Measurements from ENCODE around the gene STAT5B.

STAT5B gene

DNA sequence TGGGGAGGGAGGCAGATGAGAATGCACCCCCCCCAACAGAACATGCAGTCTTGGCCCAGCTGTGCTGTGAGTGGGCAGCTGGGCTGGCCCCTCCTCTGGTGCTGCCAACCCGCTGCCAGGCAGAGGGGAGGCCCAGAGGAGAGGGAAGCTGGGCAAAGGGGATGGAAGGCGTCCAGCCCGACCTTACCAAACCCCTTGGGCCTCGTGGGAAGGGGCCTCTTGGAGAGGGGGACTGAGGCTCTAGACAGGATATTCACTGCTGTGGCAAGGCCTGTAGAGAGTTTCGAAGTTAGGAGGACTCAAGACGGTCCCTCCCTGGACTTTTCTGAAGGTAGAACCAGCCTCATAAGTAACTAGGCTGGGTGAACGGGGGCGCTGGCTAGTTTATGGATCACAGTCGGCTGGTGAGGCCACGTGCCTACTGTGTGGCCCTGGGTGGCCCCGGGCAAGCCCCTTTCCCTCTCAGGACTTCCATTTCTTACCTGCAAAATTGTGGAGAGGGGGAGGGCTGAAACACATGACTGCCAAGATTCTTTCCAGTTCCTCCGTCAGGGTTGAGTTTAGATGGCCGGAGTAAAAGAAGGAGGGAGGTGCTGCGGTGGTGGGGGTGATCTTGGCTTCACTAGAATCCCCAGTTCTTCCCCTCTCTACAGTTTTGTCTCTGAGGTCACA, 11.2 kb upstream of the STAT5B start:
- peak overlapping the region; percentile 49 to 68 (median 56) for H3K4me3 ChIP-seq
- peak overlapping the region; percentile 39 to 98 (median 90) for H3K27ac ChIP-seq

DNA sequence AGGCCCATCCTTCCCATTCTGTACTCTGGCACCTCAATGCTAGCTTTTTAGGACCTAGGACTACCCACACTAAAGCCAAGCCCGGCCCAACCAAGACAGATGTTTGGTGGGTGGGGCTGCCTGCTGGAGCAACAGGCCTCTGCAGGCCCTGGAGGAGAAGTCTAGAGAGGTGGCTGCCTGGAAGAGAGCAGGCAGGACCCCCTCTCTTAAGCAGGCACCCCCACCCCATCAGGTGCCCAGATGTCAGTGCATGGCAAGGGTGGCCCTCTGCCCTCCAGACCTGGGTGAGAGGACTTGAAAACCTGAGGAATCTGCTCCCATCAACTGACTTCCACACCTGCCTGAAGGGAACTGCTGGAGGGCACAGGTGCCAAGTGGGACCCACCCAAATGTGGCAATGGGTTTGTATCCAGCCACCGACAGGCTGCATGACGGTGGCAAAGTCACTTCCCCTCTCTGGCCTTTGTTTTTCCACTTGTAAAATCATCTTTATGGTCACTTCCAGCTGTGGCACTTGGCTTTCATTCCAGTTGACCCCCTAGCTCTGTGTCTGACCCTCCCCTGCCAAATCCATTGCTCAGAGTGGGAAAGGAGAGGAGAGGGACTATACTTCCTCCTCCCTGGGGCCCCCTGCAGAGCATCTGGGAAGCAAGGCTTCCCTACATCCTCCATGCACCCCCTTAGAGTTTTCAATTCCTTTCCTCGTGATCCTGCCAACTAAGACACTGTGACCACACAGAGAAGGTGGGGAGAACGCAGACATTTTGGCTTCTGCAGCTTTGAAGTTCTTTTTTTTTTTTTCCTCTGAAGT, 10.4 kb upstream of the STAT5B start:
- Histone ChIP-seq H3K4me3 (peak overlapping the region in 5 of 7 experiments; percentile 49 to 68 (median 53)), H3K27ac (peak overlapping the region; percentile 4 to 98 (median 90))

DNA sequence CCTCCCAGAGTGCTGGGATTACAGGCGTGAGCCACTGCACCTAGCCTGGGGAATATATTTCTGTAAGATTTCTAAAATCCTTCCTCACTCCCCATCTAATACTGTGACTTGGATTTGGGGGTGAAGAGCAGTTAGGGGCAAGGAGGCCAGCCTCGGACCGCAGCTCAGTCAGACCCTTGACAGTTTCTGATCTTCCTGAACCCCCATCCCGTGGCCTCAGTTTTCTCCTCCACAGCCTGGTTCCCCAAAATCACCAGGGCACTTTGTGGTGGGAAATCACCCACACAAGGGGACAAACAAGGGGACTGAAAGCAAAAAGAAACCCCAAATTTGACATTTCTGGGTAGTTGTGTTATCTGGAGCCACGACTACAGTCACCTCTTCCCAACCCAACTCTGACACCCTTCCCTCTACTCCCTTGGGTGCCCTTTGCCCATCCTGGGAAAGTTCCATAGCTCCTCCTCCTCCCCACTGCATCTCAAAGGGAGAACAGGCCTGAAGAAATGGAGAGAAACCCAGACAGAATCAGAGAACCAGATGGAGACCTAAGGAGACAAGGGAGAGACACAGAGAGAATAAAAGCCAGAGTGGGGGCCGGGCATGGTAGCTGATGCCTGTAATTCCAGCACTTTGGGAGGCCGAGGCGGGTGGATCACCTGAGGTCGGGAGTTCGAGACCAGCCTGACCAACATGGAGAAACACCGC, 9.3 kb upstream of the STAT5B start:
- H3K4me3 ChIP-seq = no peak overlapping the region
- peak overlapping the region in 4 of 21 experiments; percentile 24 to 94 (median 88) for H3K27ac ChIP-seq

DNA sequence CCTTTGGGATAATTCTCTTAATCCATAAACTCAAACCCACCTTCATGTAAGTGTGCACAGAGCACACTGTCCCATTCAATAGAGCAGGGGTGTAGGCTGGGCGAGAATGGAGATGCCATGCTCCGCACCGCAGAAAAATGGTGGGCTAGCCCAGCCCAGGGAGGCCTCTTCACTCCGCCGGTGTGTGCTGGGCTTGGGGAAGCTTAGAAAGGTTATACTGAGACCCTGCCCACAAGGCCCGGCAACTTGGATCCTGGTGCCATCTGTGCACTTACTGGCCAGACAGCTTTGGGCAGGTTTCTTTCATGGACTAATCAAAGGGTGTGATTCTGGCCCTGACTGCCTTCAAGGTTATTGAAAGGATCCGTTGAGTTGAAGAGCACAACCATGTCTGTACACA, 8.4 kb upstream of the STAT5B start:
- Histone ChIP-seq H3K27ac (no peak overlapping the region), H3K4me3 (no peak overlapping the region)

DNA sequence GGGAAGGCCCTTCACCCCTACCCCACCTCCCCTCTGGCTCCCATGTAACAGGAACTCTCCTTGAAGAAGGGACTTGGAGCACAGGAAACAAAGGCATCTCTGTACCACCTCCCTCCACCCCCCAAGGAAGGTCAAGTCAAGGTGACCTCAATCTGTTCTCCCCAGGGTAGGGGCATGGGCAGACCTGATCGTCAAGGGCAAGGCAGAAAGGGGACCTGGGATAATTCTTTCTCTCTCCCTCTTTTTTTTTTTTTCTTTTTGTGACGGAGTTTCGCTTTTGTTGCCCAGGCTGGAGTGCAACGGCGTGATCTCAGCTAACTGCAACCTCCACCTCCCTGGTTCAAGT, 7.8 kb upstream of the STAT5B start:
- H3K27ac ChIP-seq = peak overlapping the region in 1 of 21 experiments; percentile 19
- H3K4me3 ChIP-seq = no peak overlapping the region

DNA sequence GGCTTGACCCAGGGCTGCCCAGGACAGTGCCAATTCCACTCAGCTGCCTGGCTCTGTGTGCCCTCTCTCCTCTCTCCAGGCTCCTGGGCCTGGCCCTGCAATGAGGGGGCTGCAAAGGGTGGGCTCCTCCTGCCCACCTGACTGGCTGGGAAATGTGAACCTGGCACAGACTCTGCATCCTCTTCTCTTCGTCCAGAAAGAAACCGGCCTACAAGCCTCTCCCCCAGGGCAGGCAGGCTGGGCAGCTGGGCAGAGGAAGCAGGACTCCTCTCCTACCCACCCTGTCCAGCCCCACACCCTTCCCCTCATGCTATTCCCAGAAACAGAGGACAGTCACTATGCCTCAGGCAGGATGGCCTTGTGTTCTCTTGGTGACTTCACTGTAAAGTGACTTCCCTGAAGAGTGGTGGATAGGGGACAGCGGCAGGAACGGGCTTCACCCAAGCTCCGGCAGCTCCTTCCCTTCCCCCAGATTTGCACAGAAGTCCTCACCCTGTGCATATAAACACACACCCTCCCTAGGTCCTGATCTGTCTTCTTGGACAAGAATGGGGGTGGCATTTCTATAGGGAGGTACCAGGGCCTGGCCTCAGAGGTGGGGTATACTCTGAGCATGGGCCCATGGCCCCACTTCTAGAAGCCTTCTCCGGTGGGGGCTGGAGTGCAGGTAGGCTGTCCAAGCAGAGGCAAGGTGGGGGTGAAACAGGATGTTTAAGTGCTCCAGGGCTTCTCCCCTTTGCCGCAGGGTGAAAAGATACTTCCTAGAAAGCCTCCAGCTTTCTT, 7.2 kb upstream of the STAT5B start:
- Histone ChIP-seq H3K4me3 (no peak overlapping the region), H3K27ac (peak overlapping the region in 1 of 21 experiments; percentile 27)

DNA sequence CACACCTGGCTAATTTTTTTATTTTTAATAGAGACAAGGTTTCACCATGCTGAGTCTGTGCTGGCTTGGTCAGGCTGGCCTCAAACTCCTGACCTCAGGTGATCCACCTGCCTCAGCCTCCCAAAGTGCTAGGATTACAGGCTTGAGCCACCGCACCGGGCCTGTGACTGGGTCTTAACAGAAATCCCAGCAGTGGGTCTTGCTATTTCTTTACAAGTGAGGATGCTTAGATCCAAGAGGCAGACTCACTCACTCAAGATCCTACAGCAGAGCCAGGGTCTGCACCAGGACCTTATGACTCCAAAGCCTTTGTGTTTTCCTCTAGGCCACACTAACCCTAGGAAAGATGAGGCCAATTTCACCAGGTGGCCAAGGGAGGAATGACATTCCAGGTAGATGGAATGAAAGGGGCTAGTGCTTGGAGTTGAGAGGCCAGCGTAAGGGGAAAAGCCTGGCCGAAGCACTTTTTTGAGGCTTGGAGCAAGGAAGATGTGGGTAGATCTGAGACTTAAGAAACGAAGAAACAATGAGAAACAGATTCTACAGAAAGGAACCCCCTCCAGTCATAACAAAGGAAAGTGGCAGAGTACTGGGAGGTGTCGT, 6.4 kb upstream of the STAT5B start:
- H3K4me3 ChIP-seq = no peak overlapping the region
- H3K27ac ChIP-seq = peak overlapping the region in 1 of 21 experiments; percentile 27

DNA sequence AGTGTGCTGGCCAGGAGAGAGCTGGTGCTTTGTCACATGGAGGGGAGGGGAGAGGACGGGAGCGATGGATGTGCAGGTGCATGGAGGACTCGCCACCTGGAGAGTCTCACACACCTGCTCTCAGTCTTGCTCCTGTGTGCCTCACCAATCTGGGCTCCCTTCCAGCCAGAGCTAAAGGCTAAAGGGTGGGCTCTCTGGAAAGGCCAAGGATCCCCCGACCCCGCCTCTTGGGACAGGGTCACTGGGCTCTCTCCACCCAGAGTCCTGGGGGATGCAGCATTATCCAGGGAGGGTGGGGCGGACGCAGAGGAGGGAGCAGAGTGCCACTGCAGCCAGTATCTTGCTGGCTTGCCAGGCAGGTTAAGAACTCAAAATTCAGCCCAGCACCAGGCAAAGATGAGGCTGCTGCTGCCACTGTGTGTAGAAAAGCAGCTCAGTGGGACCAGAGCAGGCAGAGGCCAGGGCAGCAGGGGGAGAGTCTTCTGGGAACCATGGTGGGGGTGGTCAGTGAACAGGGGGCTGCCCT, 5.4 kb upstream of the STAT5B start:
- Histone ChIP-seq H3K27ac (no peak overlapping the region), H3K4me3 (no peak overlapping the region)

DNA sequence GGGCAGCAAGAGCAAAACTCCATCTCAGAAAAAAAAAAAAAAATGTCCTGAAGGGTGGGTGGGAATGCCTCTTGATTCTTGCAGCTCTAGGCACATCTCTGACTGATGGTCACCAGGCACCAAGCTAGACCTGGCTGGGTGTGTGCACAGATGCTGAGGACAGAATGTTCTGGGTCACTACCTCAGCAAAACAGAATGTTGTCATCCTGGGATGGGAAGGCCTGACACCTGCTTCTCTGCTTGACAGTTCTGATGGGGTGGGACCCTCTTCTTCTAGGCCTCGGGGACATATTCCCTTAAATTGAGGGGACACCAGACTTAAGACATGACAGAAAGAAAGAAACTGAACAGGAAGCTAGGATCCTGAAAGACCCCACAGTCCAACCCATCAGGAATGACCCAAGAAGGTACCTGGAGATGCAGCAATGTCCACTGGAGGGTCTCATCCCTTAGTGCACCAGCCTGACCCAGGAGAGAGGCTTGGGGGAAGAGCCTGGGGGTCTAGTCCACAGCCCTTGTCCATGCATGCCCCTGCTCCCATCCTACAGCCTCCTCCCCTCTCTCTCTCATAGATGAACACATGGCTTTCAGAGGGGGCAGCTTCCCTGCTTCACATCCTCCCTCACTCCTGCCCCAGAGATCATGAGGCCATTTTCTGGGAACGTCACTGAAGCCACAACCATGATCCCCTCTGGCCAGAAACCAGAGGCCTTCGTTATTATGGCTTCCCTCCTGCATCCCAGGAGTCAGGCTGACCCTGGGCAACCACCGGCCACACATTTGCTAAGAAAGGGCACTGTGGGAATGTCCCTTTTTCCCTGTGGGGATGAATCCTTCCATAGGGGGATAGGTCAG, 3.8 kb upstream of the STAT5B start:
- H3K4me3 ChIP-seq = no peak overlapping the region
- no peak overlapping the region for H3K27ac ChIP-seq

DNA sequence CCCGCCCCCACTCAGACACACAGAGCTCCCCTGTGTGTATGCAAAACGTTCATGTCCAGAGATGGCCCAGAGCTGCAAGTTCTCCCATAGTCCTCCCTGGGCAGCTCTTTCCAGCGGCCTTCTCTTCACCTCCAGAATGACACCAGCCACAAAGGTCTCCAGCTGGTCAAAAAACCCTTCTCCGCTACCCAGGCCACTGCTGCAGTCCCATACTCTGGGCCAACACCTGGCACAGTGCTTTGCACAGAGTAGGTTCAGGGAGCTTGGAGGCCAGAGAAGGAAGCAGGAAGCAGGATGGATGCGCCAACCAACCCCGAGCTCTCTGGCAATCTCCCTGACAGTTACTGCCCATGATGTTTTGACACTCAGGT, 1.1 kb upstream of the STAT5B start:
- peak overlapping the region in 1 of 7 experiments; percentile 60 for H3K4me3 ChIP-seq

DNA sequence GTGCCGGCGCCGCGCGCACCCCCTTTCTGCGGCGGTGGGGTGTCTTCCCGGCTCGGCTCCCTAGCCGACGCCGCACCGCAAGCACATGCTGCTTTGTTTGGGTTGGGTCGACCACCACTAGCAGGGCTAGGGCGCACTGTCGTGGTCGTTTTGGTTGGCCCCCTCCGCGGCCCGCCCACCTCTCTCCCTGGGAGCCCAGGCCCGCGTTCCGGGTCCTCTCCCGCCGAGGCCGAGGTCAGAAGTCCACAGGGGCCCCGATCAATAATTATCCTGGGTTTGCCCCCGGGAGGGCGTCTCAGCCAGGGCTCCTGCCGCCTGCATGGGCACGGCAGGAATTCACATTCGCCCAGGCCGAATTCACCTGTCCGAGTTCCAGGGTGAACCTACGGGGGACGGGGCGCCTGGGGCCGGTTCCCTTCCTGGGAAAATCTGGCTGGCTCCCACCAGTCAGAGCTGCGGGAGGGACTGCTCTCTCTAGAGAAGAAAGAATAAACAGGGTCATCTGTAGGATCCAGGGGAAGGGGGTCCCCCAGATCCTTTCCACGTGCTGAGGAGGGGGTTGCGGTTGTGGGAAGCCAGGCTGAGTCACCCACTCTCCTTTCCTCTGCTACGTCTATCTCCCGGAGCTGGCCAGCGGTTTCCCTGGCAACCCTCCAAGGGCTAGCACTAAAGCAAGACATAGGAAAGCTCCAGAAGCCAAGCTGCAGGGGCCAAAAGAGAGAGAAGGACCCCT, 584 bp upstream of the STAT5B start:
- Histone ChIP-seq H3K4me3 (peak overlapping the region; percentile 60 to 89 (median 80)), H3K27ac (peak overlapping the region; percentile 77 to 96 (median 93))

More for the DNA sequence above, 1.1 kb upstream of the STAT5B start:
- H3K27ac ChIP-seq = peak overlapping the region in 9 of 21 experiments; percentile 82 to 96 (median 94)

DNA sequence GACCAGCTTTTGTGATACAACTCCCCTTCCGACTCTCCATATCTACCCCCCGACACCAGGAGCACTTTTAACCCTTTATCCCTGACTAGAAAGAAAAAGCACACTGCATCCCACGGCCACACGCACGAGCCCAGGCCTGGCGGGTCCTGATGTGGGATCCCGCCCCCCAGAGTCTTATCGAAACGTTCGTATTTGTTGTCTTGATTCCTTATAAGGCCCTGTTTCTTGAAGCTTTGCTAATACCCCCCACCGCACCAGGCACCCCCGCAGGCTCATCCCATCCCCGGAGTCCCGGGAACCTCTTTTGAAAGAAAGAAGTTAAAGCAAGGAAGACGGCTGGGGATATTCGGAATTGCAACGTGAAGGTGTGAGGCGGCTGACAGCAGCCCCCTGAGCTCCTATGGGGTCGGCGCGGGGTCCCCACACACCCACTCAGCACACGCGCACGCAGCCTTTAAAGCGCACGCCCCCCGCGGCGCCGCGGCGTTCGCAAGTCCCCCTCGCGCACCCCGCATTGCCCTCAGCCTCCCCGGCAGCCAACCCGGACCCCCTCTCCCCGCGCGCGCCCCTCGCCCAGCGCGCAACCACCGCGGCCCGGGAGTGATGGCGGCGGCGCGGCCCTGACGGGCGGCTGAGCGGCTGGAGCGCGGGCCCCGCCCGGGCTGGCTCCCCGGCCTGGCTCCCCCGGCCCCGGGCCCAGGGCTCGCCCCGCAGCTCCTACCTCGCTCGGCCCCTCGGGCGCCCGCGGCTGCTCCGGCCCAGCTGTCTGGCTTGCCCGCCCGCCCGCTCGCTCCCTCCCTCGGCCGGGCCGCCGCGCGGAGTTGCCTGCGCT, 448 bp downstream of the STAT5B start:
- peak overlapping the region; percentile 71 to 96 (median 91) for H3K27ac ChIP-seq
- H3K4me3 ChIP-seq = peak overlapping the region; percentile 60 to 89 (median 79)

DNA sequence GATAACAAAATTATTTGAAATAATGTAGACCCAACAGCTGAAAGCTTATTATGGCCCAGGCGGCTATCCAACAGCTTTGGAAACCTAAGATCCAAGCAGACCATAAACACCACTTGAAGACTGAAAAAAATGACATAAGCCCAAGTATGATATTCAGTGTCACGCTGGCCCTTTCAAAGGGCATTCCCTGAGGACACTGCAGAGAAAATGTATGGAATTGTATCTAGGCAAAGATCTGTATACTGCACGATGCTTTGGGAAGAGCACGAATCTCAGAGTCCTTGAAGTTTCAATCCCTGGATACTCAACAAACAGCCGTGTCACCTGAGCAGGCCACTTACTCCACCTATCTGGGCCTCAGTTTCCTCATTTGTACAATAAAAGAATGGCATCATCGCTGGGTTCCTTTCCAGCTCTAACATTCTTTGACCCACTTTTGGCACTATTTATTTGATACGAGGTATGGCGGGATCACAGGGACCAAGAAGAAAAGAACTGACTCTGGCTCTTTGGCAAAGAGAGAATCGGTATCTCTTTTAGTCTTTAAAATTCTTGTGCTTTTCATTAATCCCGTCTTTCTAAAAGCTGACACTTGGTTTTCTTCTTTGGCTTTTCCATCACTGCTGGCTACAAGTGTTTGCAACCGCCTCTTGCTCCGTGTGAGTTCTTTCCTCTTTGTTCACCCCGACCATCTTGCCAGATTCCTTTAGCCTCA, 1.2 kb downstream of the STAT5B start:
- H3K4me3 ChIP-seq = peak overlapping the region; percentile 60 to 89 (median 79)
- H3K27ac ChIP-seq = peak overlapping the region in 19 of 21 experiments; percentile 75 to 96 (median 92)

DNA sequence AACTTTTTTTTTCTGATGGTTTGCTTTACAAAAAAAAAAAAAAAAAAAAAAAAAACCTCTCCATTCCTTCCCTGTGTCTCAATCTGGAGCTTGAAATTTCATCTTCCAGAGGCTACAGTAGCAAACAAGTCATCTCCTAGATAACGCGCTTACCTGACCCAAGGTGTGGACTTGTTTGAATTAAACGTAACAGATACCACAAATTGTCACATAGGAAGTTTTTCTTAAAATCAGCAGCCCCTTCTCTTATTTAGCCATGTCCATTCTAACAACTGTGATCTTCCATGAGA, 2.0 kb downstream of the STAT5B start:
- Histone ChIP-seq H3K4me3 (peak overlapping the region in 1 of 7 experiments; percentile 84), H3K27ac (peak overlapping the region in 3 of 21 experiments; percentile 94 to 96 (median 94))

DNA sequence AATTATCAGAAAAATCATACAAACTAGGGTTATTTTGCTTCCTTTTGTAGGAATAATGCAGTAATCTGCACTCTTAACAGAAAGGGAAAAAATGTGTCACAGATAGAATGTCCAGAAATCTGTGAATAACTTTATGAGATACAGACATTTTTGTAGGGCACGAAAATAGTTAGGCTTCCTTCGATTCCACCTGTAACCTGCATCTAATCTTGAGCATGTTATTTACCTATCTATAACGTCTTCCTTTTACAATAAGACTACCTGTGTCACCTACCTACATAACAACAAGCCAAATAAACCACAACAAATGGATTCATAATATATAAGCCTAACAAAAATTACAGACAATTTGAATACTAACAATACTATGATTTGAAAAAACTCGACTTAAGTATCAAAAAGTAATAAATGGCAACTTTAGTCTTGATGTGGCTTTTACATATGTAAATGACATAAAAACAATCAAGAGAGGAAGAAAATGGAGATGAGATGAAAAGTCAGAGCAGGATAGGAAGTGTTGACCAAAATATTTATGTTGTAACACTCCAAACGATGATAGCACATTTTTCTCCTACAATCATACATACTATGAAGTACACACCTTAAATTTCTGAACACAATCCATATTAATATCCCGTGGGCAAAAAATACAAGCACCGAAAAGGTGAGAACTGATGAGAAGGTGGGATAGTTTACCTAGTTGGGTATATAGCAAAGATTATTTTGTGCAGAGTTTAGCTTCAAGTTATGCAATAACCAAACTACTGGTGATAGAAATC, 2.5 kb downstream of the STAT5B start:
- Histone ChIP-seq H3K4me3 (peak overlapping the region in 1 of 7 experiments; percentile 84), H3K27ac (peak overlapping the region in 7 of 21 experiments; percentile 0 to 96 (median 29))
